GM19238 (cell line): Measurements from ENCODE around the gene SMARCB1.

ENCODE experiments used
- DNase-seq: peaks from one replicate; pipeline ENCODE4 v3.0.0; 2011; ENCODE audit warnings: low spot score; ENCODE audit not compliant: insufficient read length

The SMARCB1 gene

DNA sequence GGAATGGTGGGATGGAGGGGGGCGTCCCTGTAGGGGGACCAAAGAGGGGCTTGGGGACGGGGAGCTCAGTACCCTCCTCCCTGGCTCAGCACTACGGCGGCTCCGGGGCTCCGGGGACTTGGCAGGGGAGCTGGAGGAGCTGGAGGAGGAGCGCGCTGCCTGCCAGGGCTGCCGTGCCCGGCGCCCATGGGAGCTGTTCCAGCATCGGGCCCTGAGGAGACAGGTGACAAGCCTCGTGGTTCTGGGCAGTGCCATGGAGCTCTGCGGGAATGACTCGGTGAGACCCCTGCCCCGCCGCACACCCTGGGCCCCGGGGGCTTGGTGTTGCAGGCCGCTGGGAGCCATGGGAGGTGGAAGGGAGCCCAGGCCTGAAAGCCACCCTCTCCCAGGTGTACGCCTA, 95.6 kb downstream of the SMARCB1 start:
- DNase-seq: no peak

DNA sequence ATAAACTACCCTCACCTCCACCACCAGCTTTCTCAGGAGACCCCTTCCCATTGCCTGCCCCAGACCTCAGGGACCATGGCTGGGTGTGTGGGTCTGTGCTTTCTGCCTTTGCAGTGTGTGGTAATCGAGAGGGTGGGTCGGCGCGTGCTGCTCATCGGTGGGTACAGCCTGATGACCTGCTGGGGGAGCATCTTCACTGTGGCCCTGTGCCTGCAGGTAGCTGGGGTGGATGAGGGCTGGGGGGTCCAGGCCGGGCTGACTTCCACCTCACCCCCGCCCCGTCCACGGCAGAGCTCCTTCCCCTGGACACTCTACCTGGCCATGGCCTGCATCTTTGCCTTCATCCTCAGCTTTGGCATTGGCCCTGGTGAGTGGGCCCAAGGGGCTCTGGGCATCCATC, 96.9 kb downstream of the SMARCB1 start:
- DNase-seq: no peak

GRCh38 chr22:23884140-23884539, 97.4 kb downstream of the SMARCB1 start:
- no peak for DNase-seq
